ENCODE data around the gene NOXO1. TPM values are rescaled to one million over a fixed set of nuclear protein-coding genes. Genes with fewer than 3 reads are reported as not detected.

NOXO1 gene
- polyA plus RNA-seq, 3 donors = 0.09 TPM; not detected in 2

DNA sequence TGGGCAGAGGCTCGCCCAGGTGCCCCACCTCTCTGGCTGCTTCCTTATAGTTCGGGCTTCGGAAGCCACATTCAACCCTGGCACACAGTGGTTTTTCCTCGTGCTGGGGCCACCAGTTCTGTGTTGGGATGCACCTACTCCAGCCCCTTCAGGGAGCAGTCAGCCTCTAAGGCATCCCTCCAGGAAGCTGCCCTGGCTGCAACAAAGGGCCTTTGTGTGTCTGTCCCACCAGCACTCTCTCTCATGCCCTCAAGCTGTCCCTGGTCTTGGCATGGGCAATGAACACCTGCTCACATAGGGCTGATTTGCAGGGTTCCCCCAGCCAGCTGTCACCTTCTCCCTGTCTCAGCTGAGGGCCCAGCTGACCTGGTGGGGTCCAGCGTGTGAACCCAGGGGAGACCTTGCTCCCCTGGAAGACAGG, 754 bp upstream of the NOXO1 start:
- Mint-ChIP-seq H3K27ac (no peak overlapping the region), H3K36me3 (peaks cover 35 to 43% of the 10 kb centered on the region in 2 donors), H3K4me3 (peak overlapping the region in 1 of 2 donors; percentile 89), H3K9me3 (peaks cover 0 to 12% (median 5%) of the 10 kb centered on the region in 7 donors), H3K27me3 (ENCODE audit: low read depth in 3 of 3) (peaks cover 46 to 63% (median 49%) of the 10 kb centered on the region in 3 donors), H3K4me1 (peaks cover 18% of the 10 kb centered on the region)
- DNase-seq = no peak
- WGBS (ENCODE audit: insufficient coverage) = 62% methylated on average over 4 of the region's 5 CpGs
- H3K4me2 ChIP-seq (replicated peaks; ENCODE audit: extremely low read depth, low read length, poor library complexity, severe bottlenecking) = no peak overlapping the region
- H3K36me3 ChIP-seq (replicated peaks in 1 of 2; ENCODE audit: control insufficient read depth in 1 of 2, insufficient read depth in 2 of 2, low read length in 2 of 2) = peaks cover 27 to 35% of the 10 kb centered on the region in 2 donors
- TF ChIP-seq, protein P1, sequence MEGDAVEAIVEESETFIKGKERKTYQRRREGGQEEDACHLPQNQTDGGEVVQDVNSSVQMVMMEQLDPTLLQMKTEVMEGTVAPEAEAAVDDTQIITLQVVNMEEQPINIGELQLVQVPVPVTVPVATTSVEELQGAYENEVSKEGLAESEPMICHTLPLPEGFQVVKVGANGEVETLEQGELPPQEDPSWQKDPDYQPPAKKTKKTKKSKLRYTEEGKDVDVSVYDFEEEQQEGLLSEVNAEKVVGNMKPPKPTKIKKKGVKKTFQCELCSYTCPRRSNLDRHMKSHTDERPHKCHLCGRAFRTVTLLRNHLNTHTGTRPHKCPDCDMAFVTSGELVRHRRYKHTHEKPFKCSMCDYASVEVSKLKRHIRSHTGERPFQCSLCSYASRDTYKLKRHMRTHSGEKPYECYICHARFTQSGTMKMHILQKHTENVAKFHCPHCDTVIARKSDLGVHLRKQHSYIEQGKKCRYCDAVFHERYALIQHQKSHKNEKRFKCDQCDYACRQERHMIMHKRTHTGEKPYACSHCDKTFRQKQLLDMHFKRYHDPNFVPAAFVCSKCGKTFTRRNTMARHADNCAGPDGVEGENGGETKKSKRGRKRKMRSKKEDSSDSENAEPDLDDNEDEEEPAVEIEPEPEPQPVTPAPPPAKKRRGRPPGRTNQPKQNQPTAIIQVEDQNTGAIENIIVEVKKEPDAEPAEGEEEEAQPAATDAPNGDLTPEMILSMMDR (IDR thresholded peaks at IDR 0.05) = no peak
- H3K27me3 ChIP-seq (ENCODE audit: control insufficient read depth in 2 of 2, insufficient read depth in 2 of 2, low read length in 2 of 2) = peaks cover 30 to 48% of the 10 kb centered on the region in 2 donors
- no peak overlapping the region for H3K9ac ChIP-seq (ENCODE audit: insufficient read depth, low read length, poor library complexity, severe bottlenecking)
- no peak overlapping the region for H2AFZ ChIP-seq (ENCODE audit: insufficient read depth, low read depth, low read length, poor library complexity, severe bottlenecking)
- H3K79me2 ChIP-seq (ENCODE audit: insufficient read depth, low read length) = no peaks in the 10 kb centered on the region
- peaks cover 8% of the 10 kb centered on the region for H4K20me1 ChIP-seq (ENCODE audit: insufficient read depth, low read length)
- H3K9me3 ChIP-seq (replicated peaks in 1 of 2; ENCODE audit: control insufficient read depth in 1 of 2, insufficient read depth in 1 of 2, low read length in 2 of 2) = peaks cover 0 to 17% of the 10 kb centered on the region in 2 donors
- no peak overlapping the region for H3K4me3 ChIP-seq (replicated peaks in 1 of 3; ENCODE audit: low read depth in 2 of 3, low read length in 3 of 3)
- intact Hi-C loops (cut with micrococcal nuclease) = no loop called here
- H3K4me1 ChIP-seq (ENCODE audit: control insufficient read depth in 1 of 2, insufficient read depth in 2 of 2, low read length in 2 of 2) = peaks cover 20 to 28% of the 10 kb centered on the region in 2 donors
- no peak overlapping the region for H3K27ac ChIP-seq (ENCODE audit: low read depth in 1 of 2, low read length in 2 of 2)

- H3K79me2 ChIP-seq (ENCODE audit: insufficient read depth, low read length) = no peaks in the 10 kb centered on the region
- whole genome bisulfite sequencing (ENCODE audit: insufficient coverage) = 32% methylated on average over 16 of the region's 16 CpGs
- H4K20me1 ChIP-seq (ENCODE audit: insufficient read depth, low read length) = peaks cover 8% of the 10 kb centered on the region
- H3K27me3 Mint-ChIP-seq (ENCODE audit: low read depth in 3 of 3) = peaks cover 46 to 63% (median 52%) of the 10 kb centered on the region in 3 donors
- H2AFZ ChIP-seq (ENCODE audit: insufficient read depth, low read depth, low read length, poor library complexity, severe bottlenecking) = no peak overlapping the region
- peaks cover 33 to 41% of the 10 kb centered on the region in 2 donors for H3K36me3 Mint-ChIP-seq
- H3K4me3 ChIP-seq (replicated peaks in 1 of 3; ENCODE audit: low read depth in 2 of 3, low read length in 3 of 3) = no peak overlapping the region
- intact Hi-C loops (cut with micrococcal nuclease) = no loop called here
- peaks cover 0 to 17% of the 10 kb centered on the region in 2 donors for H3K9me3 ChIP-seq (replicated peaks in 1 of 2; ENCODE audit: control insufficient read depth in 1 of 2, insufficient read depth in 1 of 2, low read length in 2 of 2)
- H3K4me2 ChIP-seq (replicated peaks; ENCODE audit: extremely low read depth, low read length, poor library complexity, severe bottlenecking) = no peak overlapping the region
- peaks cover 31 to 35% of the 10 kb centered on the region in 2 donors for H3K36me3 ChIP-seq (replicated peaks in 1 of 2; ENCODE audit: control insufficient read depth in 1 of 2, insufficient read depth in 2 of 2, low read length in 2 of 2)
- no peak overlapping the region for H3K9ac ChIP-seq (ENCODE audit: insufficient read depth, low read length, poor library complexity, severe bottlenecking)
- H3K27ac Mint-ChIP-seq = peak overlapping the region in 1 of 7 donors; percentile 81
- H3K4me3 Mint-ChIP-seq = peak overlapping the region in 1 of 2 donors; percentile 89
- H3K4me1 Mint-ChIP-seq = peaks cover 18% of the 10 kb centered on the region
- no peak for DNase-seq
- peaks cover 0 to 12% (median 5%) of the 10 kb centered on the region in 7 donors for H3K9me3 Mint-ChIP-seq
- H3K4me1 ChIP-seq (ENCODE audit: control insufficient read depth in 1 of 2, insufficient read depth in 2 of 2, low read length in 2 of 2) = peaks cover 20 to 28% of the 10 kb centered on the region in 2 donors
- H3K27me3 ChIP-seq (ENCODE audit: control insufficient read depth in 2 of 2, insufficient read depth in 2 of 2, low read length in 2 of 2) = peaks cover 30 to 48% of the 10 kb centered on the region in 2 donors
- TF ChIP-seq, protein P1 (IDR thresholded peaks at IDR 0.05) = no peak
- no peak overlapping the region for H3K27ac ChIP-seq (ENCODE audit: low read depth in 1 of 2, low read length in 2 of 2)
These were observed 540 bp downstream of the NOXO1 start for GRCh38 chr16:1980770-1981087.
